Measurements from ENCODE around the gene BORCS8. TPM values are rescaled to one million over a fixed set of nuclear protein-coding genes. Genes with fewer than 3 reads are reported as not detected.

Gene BORCS8
- total RNA-seq = 10 to 100 TPM; 18.0 to 26.9 TPM

DNA sequence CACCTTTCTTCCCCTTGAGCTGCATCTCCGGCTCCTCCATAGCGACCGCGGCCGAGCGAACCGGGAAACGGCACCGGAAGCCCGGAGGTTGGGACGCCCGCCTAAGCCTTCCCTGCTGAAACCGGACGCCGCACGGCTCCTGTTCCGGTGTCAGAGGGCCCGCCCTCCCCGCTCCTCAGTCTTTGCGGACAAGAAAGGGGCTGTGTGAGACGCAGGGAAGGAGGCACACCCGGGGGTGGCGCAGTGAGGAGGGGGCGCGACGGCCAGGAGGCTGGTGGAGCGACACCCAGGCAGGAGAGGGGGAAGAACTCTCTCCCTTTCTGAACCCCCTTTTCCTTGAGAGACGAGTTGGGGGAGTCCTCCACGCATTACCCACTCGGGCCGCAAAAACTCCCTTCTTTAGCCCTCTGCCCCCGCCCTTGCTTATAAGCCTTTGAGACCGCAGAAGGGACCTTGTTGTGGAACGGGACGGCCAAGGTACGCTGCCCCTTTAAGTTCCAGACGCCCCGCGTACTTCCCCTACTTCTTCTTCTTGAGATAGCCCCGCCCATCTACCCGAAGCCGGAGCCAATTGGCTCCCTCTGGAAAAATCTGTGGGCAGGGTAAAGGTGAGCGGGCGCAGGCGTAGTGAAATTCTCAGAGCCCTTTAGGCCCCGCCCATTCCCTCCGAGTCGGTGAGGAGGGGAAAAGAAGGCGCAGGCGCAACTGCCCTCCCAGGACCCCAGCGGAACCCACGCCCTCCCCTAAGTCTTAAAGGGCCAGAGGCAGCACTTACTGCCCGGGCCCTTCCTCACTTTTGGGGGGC lies at the start of gene BORCS8, which contains the start of gene RFXANK:
TSS of gene BORCS8 (minus strand) at position 75 of the 805 bp plus-strand sequence. CDS start at position 40, 35 bp downstream.
TSS of gene RFXANK (plus strand) at position 181 of the 805 bp plus-strand sequence. CDS start 1,689 bp downstream, outside the sequence.
- Histone ChIP-seq H3K9me3 (no peaks in the 10 kb centered on the region), H3K27ac (peak within 1 kb of the TSS; percentile 98), H3K4me3 (peak within 1 kb of the TSS; percentile 73 to 85), H3K27me3 (replicated peaks; ENCODE audit: insufficient read depth) (no peaks in the 10 kb centered on the region), H3K4me1 (replicated peaks) (peaks cover 4% of the 10 kb centered on the region), H3K36me3 (no peaks in the 10 kb centered on the region)
- peak; percentile 93 for TF ChIP-seq POLR2AphosphoS5 (IDR thresholded peaks at IDR 0.05)
- TF ChIP-seq, protein P1, sequence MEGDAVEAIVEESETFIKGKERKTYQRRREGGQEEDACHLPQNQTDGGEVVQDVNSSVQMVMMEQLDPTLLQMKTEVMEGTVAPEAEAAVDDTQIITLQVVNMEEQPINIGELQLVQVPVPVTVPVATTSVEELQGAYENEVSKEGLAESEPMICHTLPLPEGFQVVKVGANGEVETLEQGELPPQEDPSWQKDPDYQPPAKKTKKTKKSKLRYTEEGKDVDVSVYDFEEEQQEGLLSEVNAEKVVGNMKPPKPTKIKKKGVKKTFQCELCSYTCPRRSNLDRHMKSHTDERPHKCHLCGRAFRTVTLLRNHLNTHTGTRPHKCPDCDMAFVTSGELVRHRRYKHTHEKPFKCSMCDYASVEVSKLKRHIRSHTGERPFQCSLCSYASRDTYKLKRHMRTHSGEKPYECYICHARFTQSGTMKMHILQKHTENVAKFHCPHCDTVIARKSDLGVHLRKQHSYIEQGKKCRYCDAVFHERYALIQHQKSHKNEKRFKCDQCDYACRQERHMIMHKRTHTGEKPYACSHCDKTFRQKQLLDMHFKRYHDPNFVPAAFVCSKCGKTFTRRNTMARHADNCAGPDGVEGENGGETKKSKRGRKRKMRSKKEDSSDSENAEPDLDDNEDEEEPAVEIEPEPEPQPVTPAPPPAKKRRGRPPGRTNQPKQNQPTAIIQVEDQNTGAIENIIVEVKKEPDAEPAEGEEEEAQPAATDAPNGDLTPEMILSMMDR (IDR thresholded peaks at IDR 0.05) = peak in 1 of 4 experiments; percentile 5
- TF ChIP-seq POLR2A (IDR thresholded peaks at IDR 0.05) = peak; percentile 48
- peak; percentile 99 for DNase-seq (ENCODE audit: low spot score)
- WGBS = under 1% methylated on average over 53 of the region's 53 CpGs
- intact Hi-C loops (cut with DNase I) = loop anchor here (5.0 kb wide), 1 partner anchor 130 kb away; the partner anchor contains the start of genes MAU2 and SUGP1

DNA sequence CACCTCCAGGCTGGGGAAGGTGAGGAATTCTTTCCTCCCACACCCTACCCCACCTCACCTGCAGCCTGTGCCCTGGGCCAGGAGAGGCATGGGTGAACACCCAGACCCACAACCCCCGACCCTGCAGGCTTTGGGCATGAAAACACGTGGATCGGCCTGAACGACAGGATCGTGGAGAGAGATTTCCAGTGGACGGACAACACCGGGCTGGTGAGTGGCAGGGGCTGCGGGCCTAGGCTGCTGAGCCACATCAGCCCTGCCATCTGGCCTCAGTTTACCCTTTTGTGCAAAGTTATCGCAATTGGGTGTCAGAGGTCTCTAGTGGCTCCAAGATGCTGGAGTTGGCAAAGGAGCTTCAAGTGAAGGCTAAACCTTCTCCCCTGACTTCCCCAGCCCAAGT lies 48.5 kb upstream of the BORCS8 start:
- DNase-seq (ENCODE audit: low spot score) = no peak
- intact Hi-C loops (cut with DNase I) = no loop called here
- H3K4me3 ChIP-seq = no peak overlapping the region
- no peaks in the 10 kb centered on the region for H3K4me1 ChIP-seq (replicated peaks)
- no peaks in the 10 kb centered on the region for H3K9me3 ChIP-seq
- TF ChIP-seq POLR2AphosphoS5 (IDR thresholded peaks at IDR 0.05) (no peak), POLR2A (IDR thresholded peaks at IDR 0.05) (no peak)
- TF ChIP-seq, protein P1 (IDR thresholded peaks at IDR 0.05) = no peak
- WGBS = 62% methylated on average over 9 of the region's 9 CpGs
- peaks cover 4% of the 10 kb centered on the region for H3K27me3 ChIP-seq (replicated peaks; ENCODE audit: insufficient read depth)
- no peak overlapping the region for H3K27ac ChIP-seq
- H3K36me3 ChIP-seq = no peaks in the 10 kb centered on the region

DNA sequence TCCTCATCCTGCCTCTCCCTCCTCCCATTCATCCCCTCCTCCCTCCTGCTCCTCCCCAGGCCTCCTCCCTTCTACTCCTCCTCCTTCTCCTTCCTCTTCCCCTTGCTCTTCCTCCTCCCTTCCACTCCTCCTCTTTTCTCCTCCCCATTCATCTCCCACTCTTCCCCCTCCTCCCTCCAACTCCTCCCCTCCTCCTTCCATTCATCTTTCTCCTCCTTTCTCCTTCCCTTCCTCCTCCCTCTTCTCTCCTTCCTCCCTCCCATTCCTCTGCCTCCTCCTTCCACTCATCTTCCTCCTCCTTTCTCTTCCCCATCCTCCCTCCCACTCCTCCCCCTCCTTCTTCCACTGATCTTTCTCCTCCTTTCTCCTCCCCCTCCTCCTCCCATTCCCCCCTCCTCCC lies 47.7 kb upstream of the BORCS8 start:
- no peak for DNase-seq (ENCODE audit: low spot score)
- no peaks in the 10 kb centered on the region for H3K9me3 ChIP-seq
- no peak overlapping the region for H3K4me3 ChIP-seq
- intact Hi-C loops (cut with DNase I) = no loop called here
- TF ChIP-seq POLR2A (IDR thresholded peaks at IDR 0.05) (no peak), POLR2AphosphoS5 (IDR thresholded peaks at IDR 0.05) (no peak)
- TF ChIP-seq, protein P1 (IDR thresholded peaks at IDR 0.05) = no peak
- H3K36me3 ChIP-seq = no peaks in the 10 kb centered on the region
- H3K27ac ChIP-seq = no peak overlapping the region
- H3K4me1 ChIP-seq (replicated peaks) = no peaks in the 10 kb centered on the region
- peaks cover 4% of the 10 kb centered on the region for H3K27me3 ChIP-seq (replicated peaks; ENCODE audit: insufficient read depth)

DNA sequence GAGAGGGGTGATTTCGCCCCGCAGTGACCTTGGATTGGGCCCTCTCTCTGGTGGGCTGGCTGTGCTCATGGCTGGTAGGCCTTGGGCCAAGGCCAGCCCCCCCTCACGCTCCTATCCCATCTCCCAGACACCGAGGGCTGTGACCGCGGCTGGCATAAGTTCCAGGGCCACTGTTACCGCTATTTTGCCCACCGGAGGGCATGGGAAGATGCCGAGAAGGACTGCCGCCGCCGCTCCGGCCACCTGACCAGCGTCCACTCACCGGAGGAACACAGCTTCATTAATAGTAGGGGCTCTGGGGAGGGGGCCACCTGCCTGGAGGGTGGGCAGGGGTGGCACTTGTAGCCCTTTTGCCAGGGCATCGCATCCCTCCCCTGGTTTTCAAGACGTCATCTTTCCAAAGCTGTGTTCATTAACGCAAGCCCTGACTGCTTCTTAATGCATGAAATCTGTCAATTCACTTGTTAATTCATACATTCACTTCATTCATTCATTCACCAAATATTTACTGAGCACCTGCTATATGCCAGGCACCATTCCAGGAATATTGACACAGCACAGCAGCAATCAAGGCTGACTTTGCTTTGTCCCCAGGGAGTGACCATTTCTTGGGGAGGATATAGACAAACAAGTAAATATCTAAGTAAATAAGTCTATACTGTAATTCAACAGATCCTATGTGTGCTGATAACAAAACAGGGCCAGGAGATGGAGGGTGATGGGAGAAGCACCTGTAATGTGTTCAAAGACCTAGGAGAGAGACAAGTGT lies 46.4 kb upstream of the BORCS8 start:
- peaks cover 4% of the 10 kb centered on the region for H3K9me3 ChIP-seq
- TF ChIP-seq, protein P1 (IDR thresholded peaks at IDR 0.05) = no peak
- TF ChIP-seq POLR2A (IDR thresholded peaks at IDR 0.05) (no peak), POLR2AphosphoS5 (IDR thresholded peaks at IDR 0.05) (no peak)
- H3K27me3 ChIP-seq (replicated peaks; ENCODE audit: insufficient read depth) = peaks cover 4% of the 10 kb centered on the region
- no peak overlapping the region for H3K4me3 ChIP-seq
- no peaks in the 10 kb centered on the region for H3K4me1 ChIP-seq (replicated peaks)
- intact Hi-C loops (cut with DNase I) = no loop called here
- 80% methylated on average over 18 of the region's 18 CpGs for WGBS
- DNase-seq (ENCODE audit: low spot score) = no peak
- no peak overlapping the region for H3K27ac ChIP-seq
- no peaks in the 10 kb centered on the region for H3K36me3 ChIP-seq

Measured in prostate gland (tissue), 2 donors.